Activated CD4-positive, alpha-beta memory T cell treated with anti-CD3 and anti-CD28 coated beads for 36 hours (primary cell): ENCODE results near the gene MROH2B. TPM values are rescaled to one million over a fixed set of nuclear protein-coding genes. Genes with fewer than 3 reads are reported as not detected.
"Not testable (repeated sequence)": the region's sequence is repeated elsewhere in the genome, so short reads cannot be mapped to it uniquely, and the experiment has no call there.

Experiments
- CTCF ChIA-PET: fragments of 350-600 bp; sonication (Branson Sonifier 250); formaldehyde crosslinking; loops from one replicate; lab custom pipeline; 2021; ENCODE audit warnings: antibody characterized with exemption, inconsistent platforms; lab: Charles Lee
- POLR2A ChIA-PET: fragments of 350-600 bp; sonication (Branson Sonifier 250); formaldehyde crosslinking; loops from one replicate; lab custom pipeline; 2021; ENCODE audit warnings: antibody characterized with exemption; lab: Charles Lee
- DNase-seq: peaks from one replicate; pipeline ENCODE4 v3.0.0-alpha.2; 2020
- H3K27ac Mint-ChIP-seq: one replicate; pipeline ENCODE4 v1.8.0; 2021; ENCODE audit warnings: mixed read lengths
- H3K27me3 Mint-ChIP-seq: one replicate; pipeline ENCODE4 v1.8.0; 2021; ENCODE audit warnings: mixed read lengths
- H3K36me3 Mint-ChIP-seq: one replicate; pipeline ENCODE4 v1.8.0; 2021; ENCODE audit warnings: mixed read lengths
- H3K4me1 Mint-ChIP-seq: one replicate; pipeline ENCODE4 v1.8.0; 2021; ENCODE audit warnings: low read depth, mixed read lengths
- H3K4me3 Mint-ChIP-seq: one replicate; pipeline ENCODE4 v1.8.0; 2021; ENCODE audit warnings: mild to moderate bottlenecking, mixed read lengths
- H3K9me3 Mint-ChIP-seq: one replicate; pipeline ENCODE4 v1.8.0; 2021; ENCODE audit warnings: mixed read lengths
- intact Hi-C: fragments of 100-400 bp; cut with micrococcal nuclease; formaldehyde crosslinking; loops from one replicate; pipeline ENCODE4 v1.15.1; 2023
- total RNA-seq, 2 experiments: library from RNA; stranded (reverse); gene quantifications; one replicate each; pipeline ENCODE4 v1.2.3, GENCODE V29; 2021

Gene MROH2B
- total RNA-seq, 2 experiments from 2014 or later: not detected

- H3K27me3 Mint-ChIP-seq: no peaks in the 10 kb centered on the region
- no peaks in the 10 kb centered on the region for H3K36me3 Mint-ChIP-seq
- H3K4me3 Mint-ChIP-seq: no peak overlapping the region
- peaks cover 2% of the 10 kb centered on the region for H3K9me3 Mint-ChIP-seq
- H3K4me1 Mint-ChIP-seq: no peaks in the 10 kb centered on the region
- H3K27ac Mint-ChIP-seq: no peak overlapping the region
- DNase-seq: no peak
- CTCF ChIA-PET: no interaction called here
- intact Hi-C loops: no loop called here
- POLR2A ChIA-PET: no interaction called here
Measured at GRCh38 chr5:41083306-41083705, 12.2 kb upstream of the MROH2B start.

GRCh38 chr5:41071975-41072374, 833 bp upstream of the MROH2B start:
- Mint-ChIP-seq H3K4me1 (no peaks in the 10 kb centered on the region), H3K36me3 (no peaks in the 10 kb centered on the region), H3K27me3 (no peaks in the 10 kb centered on the region), H3K4me3 (no peak overlapping the region), H3K27ac (no peak overlapping the region), H3K9me3 (no peaks in the 10 kb centered on the region)
- POLR2A ChIA-PET: no interaction called here
- intact Hi-C loops: no loop called here
- CTCF ChIA-PET: no interaction called here
- DNase-seq: no peak

- no peak overlapping the region for H3K27ac Mint-ChIP-seq
Measured at GRCh38 chr5:41067714-41068568, 3.2 kb downstream of the MROH2B start.

GRCh38 chr5:41065691-41066335, 5.3 kb downstream of the MROH2B start:
- Mint-ChIP-seq H3K4me1 (peaks cover 8% of the 10 kb centered on the region), H3K36me3 (no peaks in the 10 kb centered on the region), H3K9me3 (no peaks in the 10 kb centered on the region), H3K4me3 (no peak overlapping the region), H3K27ac (no peak overlapping the region), H3K27me3 (no peaks in the 10 kb centered on the region)
- ChIA-PET POLR2A (no interaction called here), CTCF (no interaction called here)
- intact Hi-C loops: no loop called here
- no peak for DNase-seq

More at GRCh38 chr5:41067714-41068568, 3.2 kb downstream of the MROH2B start:
- Mint-ChIP-seq H3K4me3 (no peak overlapping the region), H3K4me1 (peaks cover 8% of the 10 kb centered on the region), H3K27me3 (no peaks in the 10 kb centered on the region), H3K36me3 (no peaks in the 10 kb centered on the region), H3K9me3 (no peaks in the 10 kb centered on the region)
- intact Hi-C loops: no loop called here
- ChIA-PET POLR2A (no interaction called here), CTCF (no interaction called here)
- no peak for DNase-seq

GRCh38 chr5:41057940-41058339, 13.2 kb downstream of the MROH2B start:
- CTCF ChIA-PET: no interaction called here
- H3K27me3 Mint-ChIP-seq: no peaks in the 10 kb centered on the region
- H3K27ac Mint-ChIP-seq: no peak overlapping the region
- intact Hi-C loops: no loop called here
- POLR2A ChIA-PET: no interaction called here
- no peaks in the 10 kb centered on the region for H3K9me3 Mint-ChIP-seq
- no peaks in the 10 kb centered on the region for H3K36me3 Mint-ChIP-seq
- H3K4me1 Mint-ChIP-seq: no peaks in the 10 kb centered on the region
- DNase-seq: no peak
- H3K4me3 Mint-ChIP-seq: no peak overlapping the region

GRCh38 chr5:41057231-41057630, 13.9 kb downstream of the MROH2B start:
- no peak for DNase-seq
- ChIA-PET POLR2A (no interaction called here), CTCF (no interaction called here)
- Mint-ChIP-seq H3K4me1 (no peaks in the 10 kb centered on the region), H3K27ac (no peak overlapping the region), H3K27me3 (no peaks in the 10 kb centered on the region), H3K9me3 (no peaks in the 10 kb centered on the region), H3K36me3 (no peaks in the 10 kb centered on the region), H3K4me3 (no peak overlapping the region)
- intact Hi-C loops: no loop called here

GRCh38 chr5:41048986-41049385, 22.2 kb downstream of the MROH2B start:
- ChIA-PET POLR2A (no interaction called here), CTCF (no interaction called here)
- H3K27ac Mint-ChIP-seq: no peak overlapping the region
- no peak overlapping the region for H3K4me3 Mint-ChIP-seq
- no peaks in the 10 kb centered on the region for H3K27me3 Mint-ChIP-seq
- intact Hi-C loops: no loop called here
- H3K9me3 Mint-ChIP-seq: no peaks in the 10 kb centered on the region
- DNase-seq: no peak
- no peaks in the 10 kb centered on the region for H3K4me1 Mint-ChIP-seq
- no peaks in the 10 kb centered on the region for H3K36me3 Mint-ChIP-seq

- no peak overlapping the region for H3K27ac Mint-ChIP-seq
Measured at GRCh38 chr5:41043109-41043747, 27.9 kb downstream of the MROH2B start.

GRCh38 chr5:41032973-41033372, 38.2 kb downstream of the MROH2B start:
- ChIA-PET POLR2A (no interaction called here), CTCF (no interaction called here)
- intact Hi-C loops: no loop called here
- Mint-ChIP-seq H3K4me3 (no peak overlapping the region), H3K4me1 (no peaks in the 10 kb centered on the region), H3K9me3 (peaks cover 5% of the 10 kb centered on the region), H3K36me3 (no peaks in the 10 kb centered on the region), H3K27ac (no peak overlapping the region), H3K27me3 (no peaks in the 10 kb centered on the region)
- DNase-seq: no peak

More at GRCh38 chr5:41043109-41043747, 27.9 kb downstream of the MROH2B start:
- Mint-ChIP-seq H3K9me3 (peaks cover 2% of the 10 kb centered on the region), H3K36me3 (no peaks in the 10 kb centered on the region), H3K4me3 (no peak overlapping the region), H3K4me1 (no peaks in the 10 kb centered on the region), H3K27me3 (no peaks in the 10 kb centered on the region)
- DNase-seq: no peak
- intact Hi-C loops: no loop called here
- ChIA-PET CTCF (interaction anchor here (0.7 kb wide), 1 partner anchor 25 kb away, joined by 3 read pairs; no protein-coding TSS in a partner anchor), POLR2A (no interaction called here)

- H3K4me3 Mint-ChIP-seq, intact Hi-C loops, POLR2A ChIA-PET, H3K4me1 Mint-ChIP-seq, H3K27ac Mint-ChIP-seq, H3K9me3 Mint-ChIP-seq, H3K27me3 Mint-ChIP-seq, DNase-seq, CTCF ChIA-PET, H3K36me3 Mint-ChIP-seq: not testable (repeated sequence)
Measured at GRCh38 chr5:41022600-41022999, 48.5 kb downstream of the MROH2B start.

GRCh38 chr5:41012318-41012717, 58.8 kb downstream of the MROH2B start:
- no peak overlapping the region for H3K27ac Mint-ChIP-seq
- ChIA-PET POLR2A (no interaction called here), CTCF (no interaction called here)
- intact Hi-C loops: no loop called here
- H3K27me3 Mint-ChIP-seq: peaks cover 6% of the 10 kb centered on the region
- DNase-seq: no peak
- no peak overlapping the region for H3K4me3 Mint-ChIP-seq
- H3K4me1 Mint-ChIP-seq: no peaks in the 10 kb centered on the region
- H3K36me3 Mint-ChIP-seq: no peaks in the 10 kb centered on the region
- no peaks in the 10 kb centered on the region for H3K9me3 Mint-ChIP-seq

GRCh38 chr5:41010572-41010971, 60.6 kb downstream of the MROH2B start:
- Mint-ChIP-seq H3K9me3 (no peaks in the 10 kb centered on the region), H3K27ac (no peak overlapping the region), H3K4me1 (no peaks in the 10 kb centered on the region), H3K27me3 (peaks cover 2% of the 10 kb centered on the region), H3K36me3 (no peaks in the 10 kb centered on the region), H3K4me3 (no peak overlapping the region)
- DNase-seq: no peak
- ChIA-PET CTCF (no interaction called here), POLR2A (no interaction called here)
- intact Hi-C loops: no loop called here
